GM21576 (cell line): Measurements from ENCODE around the gene KRT8.

Experiments used
- ATAC-seq: cut with Tn5 transposase; IDR thresholded peaks from one replicate; pipeline ENCODE4 v1.9.1; 2021; ENCODE audit warnings: mild to moderate bottlenecking, moderate library complexity; ENCODE audit not compliant: unreplicated experiment

KRT8 gene

GRCh38 chr12:52849511-52849910 lies 55.4 kb downstream of the KRT8 start:
- no peak for ATAC-seq

DNA sequence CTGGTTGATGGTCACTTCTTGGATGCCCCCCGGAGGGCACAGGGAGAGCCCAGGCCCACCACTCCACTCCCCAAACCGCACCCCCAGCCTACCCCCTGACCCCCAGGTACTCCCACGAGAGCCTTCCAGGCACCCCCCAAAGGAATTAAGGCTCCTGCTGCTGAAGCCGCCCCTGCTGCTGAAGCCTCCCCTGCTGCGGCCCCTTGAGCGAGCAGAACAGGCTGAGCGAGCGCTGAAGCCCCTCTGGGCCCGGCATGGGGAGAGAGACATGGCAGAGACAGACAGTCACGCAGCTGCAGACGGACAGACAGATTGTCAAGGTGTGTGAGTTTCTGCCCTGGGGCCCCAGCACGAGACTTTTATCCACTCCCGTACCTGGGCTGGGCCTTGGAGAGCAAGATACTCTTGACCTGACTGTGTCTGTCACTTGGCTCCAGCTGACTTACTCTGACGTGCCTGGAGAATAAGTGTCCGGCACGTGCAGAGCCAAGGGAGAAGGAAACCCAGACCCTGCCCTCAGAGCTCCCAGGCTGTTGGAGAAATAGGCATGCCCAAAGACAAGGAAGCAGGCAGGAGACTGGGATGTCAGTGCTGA lies 56.1 kb downstream of the KRT8 start, which contains the start of gene KRT78:
Gene KRT78 (minus strand): TSS at position 334 of the 595 bp plus-strand sequence. CDS start 64 bp downstream, at position 270.
- ATAC-seq: no peak

- no peak for ATAC-seq
Observed at GRCh38 chr12:52847335-52848102, 57.4 kb downstream of the KRT8 start.
